ENCODE data around the gene MELK. TPM values are rescaled to one million over a fixed set of nuclear protein-coding genes. Genes with fewer than 3 reads are reported as not detected.

The MELK gene
- total RNA-seq, 1 donor from 2014 or later, result 1.2 TPM

- Mint-ChIP-seq H3K9me3 (no peaks in the 10 kb centered on the region), H3K36me3 (ENCODE audit: low read depth) (peaks cover 3% of the 10 kb centered on the region), H3K27ac (no peak overlapping the region), H3K27me3 (no peaks in the 10 kb centered on the region), H3K4me3 (no peak overlapping the region), H3K4me1 (peaks cover 12% of the 10 kb centered on the region)
- intact Hi-C loops (cut with micrococcal nuclease), result no loop called here
- ChIA-PET CTCF (no interaction called here), POLR2A (no interaction called here)
- ATAC-seq (ENCODE audit: low read depth) (no peak), DNase-seq (no peak)
- TF ChIP-seq, protein P1, sequence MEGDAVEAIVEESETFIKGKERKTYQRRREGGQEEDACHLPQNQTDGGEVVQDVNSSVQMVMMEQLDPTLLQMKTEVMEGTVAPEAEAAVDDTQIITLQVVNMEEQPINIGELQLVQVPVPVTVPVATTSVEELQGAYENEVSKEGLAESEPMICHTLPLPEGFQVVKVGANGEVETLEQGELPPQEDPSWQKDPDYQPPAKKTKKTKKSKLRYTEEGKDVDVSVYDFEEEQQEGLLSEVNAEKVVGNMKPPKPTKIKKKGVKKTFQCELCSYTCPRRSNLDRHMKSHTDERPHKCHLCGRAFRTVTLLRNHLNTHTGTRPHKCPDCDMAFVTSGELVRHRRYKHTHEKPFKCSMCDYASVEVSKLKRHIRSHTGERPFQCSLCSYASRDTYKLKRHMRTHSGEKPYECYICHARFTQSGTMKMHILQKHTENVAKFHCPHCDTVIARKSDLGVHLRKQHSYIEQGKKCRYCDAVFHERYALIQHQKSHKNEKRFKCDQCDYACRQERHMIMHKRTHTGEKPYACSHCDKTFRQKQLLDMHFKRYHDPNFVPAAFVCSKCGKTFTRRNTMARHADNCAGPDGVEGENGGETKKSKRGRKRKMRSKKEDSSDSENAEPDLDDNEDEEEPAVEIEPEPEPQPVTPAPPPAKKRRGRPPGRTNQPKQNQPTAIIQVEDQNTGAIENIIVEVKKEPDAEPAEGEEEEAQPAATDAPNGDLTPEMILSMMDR (IDR thresholded peaks at IDR 0.05), result no peak
Observed at GRCh38 chr9:36575411-36575882, 2.8 kb downstream of the MELK start.

GRCh38 chr9:36576866-36577265 is 4.2 kb downstream of the MELK start:
- Mint-ChIP-seq H3K27ac (no peak overlapping the region), H3K27me3 (no peaks in the 10 kb centered on the region), H3K9me3 (no peaks in the 10 kb centered on the region), H3K4me3 (no peak overlapping the region), H3K36me3 (ENCODE audit: low read depth) (peaks cover 3% of the 10 kb centered on the region), H3K4me1 (peaks cover 12% of the 10 kb centered on the region)
- ChIA-PET POLR2A (no interaction called here), CTCF (no interaction called here)
- ATAC-seq (ENCODE audit: low read depth) (no peak), DNase-seq (no peak)
- intact Hi-C loops (cut with micrococcal nuclease), result no loop called here
- TF ChIP-seq, protein P1 (IDR thresholded peaks at IDR 0.05), result no peak

GRCh38 chr9:36584620-36585460 is 12.1 kb downstream of the MELK start:
- ChIA-PET CTCF (no interaction called here), POLR2A (interaction anchor here (0.7 kb wide), 2 partner anchors 32 to 52 kb away, joined by 5 to 6 read pairs; no protein-coding TSS in a partner anchor)
- Mint-ChIP-seq H3K4me3 (no peak overlapping the region), H3K9me3 (no peaks in the 10 kb centered on the region), H3K4me1 (no peaks in the 10 kb centered on the region), H3K27me3 (no peaks in the 10 kb centered on the region), H3K27ac (no peak overlapping the region), H3K36me3 (ENCODE audit: low read depth) (no peaks in the 10 kb centered on the region)
- no peak for DNase-seq
- no peak for ATAC-seq (ENCODE audit: low read depth)
- TF ChIP-seq, protein P1 (IDR thresholded peaks at IDR 0.05), result no peak
- intact Hi-C loops (cut with micrococcal nuclease), result no loop called here

GRCh38 chr9:36590231-36590630 is 17.5 kb downstream of the MELK start:
- no peak for DNase-seq
- H3K27me3 Mint-ChIP-seq, result no peaks in the 10 kb centered on the region
- H3K9me3 Mint-ChIP-seq, result no peaks in the 10 kb centered on the region
- H3K36me3 Mint-ChIP-seq (ENCODE audit: low read depth), result no peaks in the 10 kb centered on the region
- intact Hi-C loops (cut with micrococcal nuclease), result no loop called here
- ChIA-PET CTCF (no interaction called here), POLR2A (no interaction called here)
- H3K4me1 Mint-ChIP-seq, result no peaks in the 10 kb centered on the region
- TF ChIP-seq, protein P1 (IDR thresholded peaks at IDR 0.05), result no peak
- no peak overlapping the region for H3K4me3 Mint-ChIP-seq
- no peak for ATAC-seq (ENCODE audit: low read depth)
- no peak overlapping the region for H3K27ac Mint-ChIP-seq

DNA sequence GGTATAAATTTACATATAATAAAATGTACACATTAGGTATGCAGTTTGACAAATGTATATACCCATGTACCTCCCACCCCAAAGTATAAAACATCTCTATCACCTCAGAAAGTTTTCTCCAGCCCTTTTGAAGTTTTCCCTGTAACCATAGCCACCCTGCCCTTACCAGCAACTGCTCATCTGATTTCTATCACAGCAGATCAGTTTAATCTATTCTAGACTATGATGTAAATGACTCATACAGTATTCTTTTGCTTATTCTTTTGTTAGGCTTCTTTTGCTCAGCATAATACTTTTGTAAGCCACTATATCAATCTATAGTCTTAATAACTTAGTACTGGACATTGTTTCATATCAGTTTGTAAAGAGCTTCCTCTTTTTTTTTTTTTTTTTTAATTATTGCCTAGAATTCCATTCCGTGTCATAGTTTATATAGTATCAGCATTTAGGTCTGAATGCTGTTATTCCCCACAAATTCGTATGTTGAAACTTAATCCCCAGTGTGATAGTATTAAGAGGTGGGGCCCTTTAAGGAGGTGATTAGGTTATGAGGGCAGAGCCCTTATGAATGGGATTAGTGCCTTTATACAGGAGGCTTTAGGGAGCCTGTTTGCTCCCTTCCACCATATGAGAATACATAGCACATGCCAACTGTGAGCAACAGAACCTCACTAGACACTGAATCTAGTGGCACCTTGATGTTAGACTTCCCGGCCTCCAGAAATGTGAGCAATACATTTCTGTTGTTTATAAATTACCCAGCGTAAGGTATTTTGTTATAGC is 20.3 kb downstream of the MELK start:
- H3K27ac Mint-ChIP-seq, result no peak overlapping the region
- H3K36me3 Mint-ChIP-seq (ENCODE audit: low read depth), result no peaks in the 10 kb centered on the region
- no peaks in the 10 kb centered on the region for H3K4me1 Mint-ChIP-seq
- CTCF ChIA-PET, result no interaction called here
- intact Hi-C loops (cut with micrococcal nuclease), result no loop called here
- no peak for ATAC-seq (ENCODE audit: low read depth)
- TF ChIP-seq, protein P1 (IDR thresholded peaks at IDR 0.05), result no peak
- H3K27me3 Mint-ChIP-seq, result no peaks in the 10 kb centered on the region
- no peak overlapping the region for H3K4me3 Mint-ChIP-seq
- no peaks in the 10 kb centered on the region for H3K9me3 Mint-ChIP-seq
- POLR2A ChIA-PET, result no interaction called here
- no peak for DNase-seq

Data from activated B cell treated with CpG ODN at 0.5 μM for 24 hours (primary cell).